Trophoblast cell (in vitro differentiated cells and primary cell): ENCODE data around the gene SRSF3.

ENCODE experiments used
- DNase-seq, 2 donors: peaks; one replicate each; pipeline ENCODE4 v3.0.0-alpha.2; 2016
- H2AFZ ChIP-seq: 2 replicates; pipeline ENCODE4 v1.6.1; 2013; ENCODE audit warnings: low read length, moderate library complexity, mild to moderate bottlenecking; ENCODE audit not compliant: insufficient read depth, poor library complexity
- H2AK5ac ChIP-seq: 2 replicates; pipeline ENCODE4 v1.6.1; 2013; ENCODE audit warnings: mild to moderate bottlenecking, low read length
- H2BK120ac ChIP-seq: 2 replicates; pipeline ENCODE4 v1.6.1; 2013; ENCODE audit warnings: low read length, mild to moderate bottlenecking, moderate library complexity; ENCODE audit not compliant: insufficient read depth, poor library complexity
- H2BK12ac ChIP-seq: 2 replicates; pipeline ENCODE4 v1.6.1; 2013; ENCODE audit warnings: mild to moderate bottlenecking, low read length, moderate library complexity
- H2BK5ac ChIP-seq: 2 replicates; pipeline ENCODE4 v1.6.1; 2013; ENCODE audit warnings: low read length, low read depth, moderate library complexity, mild to moderate bottlenecking; ENCODE audit not compliant: poor library complexity
- H3K14ac ChIP-seq: 2 replicates; pipeline ENCODE4 v1.6.1; 2013; ENCODE audit warnings: mild to moderate bottlenecking, low read length
- H3K18ac ChIP-seq: 2 replicates; pipeline ENCODE4 v1.6.1; 2013; ENCODE audit warnings: mild to moderate bottlenecking, low read length
- H3K23ac ChIP-seq: 2 replicates; pipeline ENCODE4 v1.6.1; 2013; ENCODE audit warnings: low read length
- H3K27ac ChIP-seq: 2 replicates; pipeline ENCODE4 v1.5.1; 2013; ENCODE audit warnings: low read depth, mild to moderate bottlenecking, inconsistent platforms, low read length, moderate library complexity
- H3K27me3 ChIP-seq: 2 replicates; pipeline ENCODE4 v1.6.1; 2013; ENCODE audit warnings: inconsistent platforms, mild to moderate bottlenecking, low read length, moderate library complexity; ENCODE audit not compliant: insufficient read depth
- H3K36me3 ChIP-seq, 2 experiments: 1 replicate in 1 of 2; 2 replicates in 1 of 2; pipeline ENCODE4 v1.6.1; 2013; ENCODE audit warnings: low read length in 2 of 2, mild to moderate bottlenecking in 2 of 2, moderate library complexity in 1 of 2; ENCODE audit not compliant: insufficient read depth in 2 of 2, control insufficient read depth in 1 of 2
- H3K4ac ChIP-seq: 2 replicates; pipeline ENCODE4 v1.6.1; 2013; ENCODE audit warnings: low read depth, mild to moderate bottlenecking, low read length, moderate library complexity
- H3K4me1 ChIP-seq, 2 experiments: 1 replicate in 1 of 2; 2 replicates in 1 of 2; pipeline ENCODE4 v1.6.1; 2013; ENCODE audit warnings: low read length in 2 of 2, mild to moderate bottlenecking in 2 of 2, moderate library complexity in 1 of 2; ENCODE audit not compliant: insufficient read depth in 2 of 2, control insufficient read depth in 1 of 2
- H3K4me2 ChIP-seq: 2 replicates; pipeline ENCODE4 v1.6.1; 2013; ENCODE audit warnings: inconsistent platforms, mild to moderate bottlenecking, low read length, moderate library complexity
- H3K4me3 ChIP-seq: 2 replicates; pipeline ENCODE4 v1.5.1; 2013; ENCODE audit warnings: mild to moderate bottlenecking, low read depth, low read length, inconsistent platforms
- H3K79me1 ChIP-seq: one replicate; pipeline ENCODE4 v1.6.1; 2013; ENCODE audit warnings: low read length
- H3K79me2 ChIP-seq: 2 replicates; pipeline ENCODE4 v1.6.1; 2013; ENCODE audit warnings: low read length, mild to moderate bottlenecking; ENCODE audit not compliant: control insufficient read depth, insufficient read depth, poor library complexity
- H3K9ac ChIP-seq: 2 replicates; pipeline ENCODE4 v1.6.1; 2013; ENCODE audit warnings: mild to moderate bottlenecking, low read length
- H3K9me3 ChIP-seq: 2 replicates; pipeline ENCODE4 v1.6.1; 2013; ENCODE audit warnings: low read depth, mild to moderate bottlenecking, control low read depth, inconsistent platforms, low read length; ENCODE audit not compliant: insufficient read depth
- H4K12ac ChIP-seq: 2 replicates; pipeline ENCODE4 v1.6.1; 2013; ENCODE audit warnings: low read depth, mild to moderate bottlenecking, low read length, moderate library complexity
- H4K8ac ChIP-seq: 2 replicates; pipeline ENCODE4 v1.6.1; 2013; ENCODE audit warnings: low read depth, mild to moderate bottlenecking, low read length, moderate library complexity
- H4K91ac ChIP-seq: one replicate; pipeline ENCODE4 v1.6.1; 2013; ENCODE audit warnings: low read depth, mild to moderate bottlenecking, low read length, moderate library complexity
- WGBS: extraction: QIAGEN DNeasy Blood & Tissue Kit; methylation state at CpG from one replicate; pipeline ENCODE4 v1.1.7; 2013; ENCODE audit warnings: missing lambda C conversion rate; ENCODE audit not compliant: insufficient read length, insufficient coverage; ENCODE audit errors: extremely low coverage; 5-methylcytosine and 5-hydroxymethylcytosine counted together

SRSF3 gene

GRCh38 chr6:36624461-36625157, 30.4 kb downstream of the SRSF3 start:
- Histone ChIP-seq H3K4me3 (no peak overlapping the region), H3K23ac (no peak overlapping the region), H2BK12ac (no peak overlapping the region), H3K79me2 (no peaks in the 10 kb centered on the region), H2AFZ (no peak overlapping the region), H3K79me1 (no peaks in the 10 kb centered on the region), H3K9me3 (no peaks in the 10 kb centered on the region), H3K27me3 (no peaks in the 10 kb centered on the region), H2AK5ac (no peak overlapping the region), H3K4me1 (no peaks in the 10 kb centered on the region), H3K14ac (no peak overlapping the region), H4K8ac (no peak overlapping the region), H3K27ac (no peak overlapping the region), H3K18ac (no peak overlapping the region), H3K9ac (no peak overlapping the region), H2BK120ac (no peak overlapping the region), H3K36me3 (no peaks in the 10 kb centered on the region), H4K12ac (no peak overlapping the region), H3K4me2 (no peak overlapping the region), H2BK5ac (no peak overlapping the region), H3K4ac (no peak overlapping the region), H4K91ac (no peak overlapping the region)
- DNase-seq, result no peak
- no CpG with 5 or more reads among the region's 11 CpGs for WGBS

DNA sequence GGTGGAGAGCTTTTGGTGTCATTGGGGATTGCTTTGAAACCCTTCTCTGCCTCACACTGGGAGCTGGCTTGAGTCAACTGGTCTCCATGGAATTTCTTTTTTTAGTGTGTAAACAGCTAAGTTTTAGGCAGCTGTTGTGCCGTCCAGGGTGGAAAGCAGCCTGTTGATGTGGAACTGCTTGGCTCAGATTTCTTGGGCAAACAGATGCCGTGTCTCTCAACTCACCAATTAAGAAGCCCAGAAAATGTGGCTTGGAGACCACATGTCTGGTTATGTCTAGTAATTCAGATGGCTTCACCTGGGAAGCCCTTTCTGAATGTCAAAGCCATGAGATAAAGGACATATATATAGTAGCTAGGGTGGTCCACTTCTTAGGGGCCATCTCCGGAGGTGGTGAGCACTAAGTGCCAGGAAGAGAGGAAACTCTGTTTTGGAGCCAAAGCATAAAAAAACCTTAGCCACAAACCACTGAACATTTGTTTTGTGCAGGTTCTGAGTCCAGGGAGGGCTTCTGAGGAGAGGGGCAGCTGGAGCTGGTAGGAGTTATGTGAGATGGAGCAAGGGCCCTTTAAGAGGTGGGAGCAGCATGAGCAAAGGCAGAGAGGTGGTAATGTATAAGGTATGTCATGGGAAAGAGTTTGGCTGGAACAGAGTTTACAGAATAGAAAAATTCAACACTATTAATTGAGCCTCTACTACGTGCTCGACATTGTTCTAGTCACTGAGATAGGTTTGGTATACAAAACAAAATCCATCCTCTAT, 31.2 kb downstream of the SRSF3 start:
- Histone ChIP-seq H4K91ac (no peak overlapping the region), H3K18ac (no peak overlapping the region), H3K9me3 (no peaks in the 10 kb centered on the region), H3K27me3 (no peaks in the 10 kb centered on the region), H3K4me2 (no peak overlapping the region), H3K79me1 (no peaks in the 10 kb centered on the region), H3K23ac (no peak overlapping the region), H3K27ac (no peak overlapping the region), H2AFZ (no peak overlapping the region), H2BK5ac (no peak overlapping the region), H2AK5ac (no peak overlapping the region), H3K79me2 (no peaks in the 10 kb centered on the region), H2BK12ac (no peak overlapping the region), H2BK120ac (no peak overlapping the region), H3K4me3 (no peak overlapping the region), H3K36me3 (no peaks in the 10 kb centered on the region), H4K8ac (no peak overlapping the region), H3K4me1 (no peaks in the 10 kb centered on the region), H4K12ac (no peak overlapping the region), H3K4ac (no peak overlapping the region), H3K9ac (no peak overlapping the region), H3K14ac (no peak overlapping the region)
- WGBS, result no CpG with 5 or more reads among the region's 5 CpGs
- DNase-seq, result no peak

DNA sequence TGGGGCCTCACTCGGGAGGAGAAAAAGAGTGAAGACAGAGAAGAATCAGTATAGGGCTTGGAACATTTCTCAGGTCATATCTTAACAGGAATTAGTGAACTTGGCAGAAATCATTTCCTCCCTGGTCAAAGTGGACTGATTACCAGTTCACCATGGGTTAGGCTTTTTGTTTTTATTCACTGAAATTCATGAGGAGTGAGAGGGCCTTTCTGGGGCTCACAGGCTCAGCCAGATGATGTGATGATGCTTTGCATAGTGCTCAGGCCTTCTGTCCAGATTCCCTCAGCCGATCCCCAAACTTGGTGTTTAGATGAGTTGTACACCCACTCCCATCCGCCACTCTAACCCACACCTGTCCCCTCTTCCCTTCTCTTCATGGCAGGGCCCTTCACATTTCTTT, 32.5 kb downstream of the SRSF3 start:
- Histone ChIP-seq H4K91ac (no peak overlapping the region), H3K79me2 (no peaks in the 10 kb centered on the region), H2BK120ac (no peak overlapping the region), H3K9ac (no peak overlapping the region), H2AK5ac (no peak overlapping the region), H4K8ac (no peak overlapping the region), H2BK12ac (no peak overlapping the region), H3K79me1 (no peaks in the 10 kb centered on the region), H2BK5ac (no peak overlapping the region), H2AFZ (no peak overlapping the region), H3K4me1 (no peaks in the 10 kb centered on the region), H3K14ac (no peak overlapping the region), H3K18ac (no peak overlapping the region), H3K36me3 (no peaks in the 10 kb centered on the region), H4K12ac (no peak overlapping the region), H3K4me3 (no peak overlapping the region), H3K9me3 (no peaks in the 10 kb centered on the region), H3K4me2 (no peak overlapping the region), H3K4ac (no peak overlapping the region), H3K27me3 (no peaks in the 10 kb centered on the region), H3K27ac (no peak overlapping the region), H3K23ac (no peak overlapping the region)
- DNase-seq, result no peak
- WGBS, result no CpG with 5 or more reads among the region's 3 CpGs

- no peak overlapping the region for H3K4me3 ChIP-seq
- H3K9ac ChIP-seq, result no peak overlapping the region
- H3K4me2 ChIP-seq, result no peak overlapping the region
- H2BK12ac ChIP-seq, result no peak overlapping the region
- no peak overlapping the region for H3K4ac ChIP-seq
- H3K27me3 ChIP-seq, result no peaks in the 10 kb centered on the region
- H3K9me3 ChIP-seq, result no peaks in the 10 kb centered on the region
- H3K79me1 ChIP-seq, result no peaks in the 10 kb centered on the region
- no peak overlapping the region for H3K18ac ChIP-seq
- H2BK120ac ChIP-seq, result no peak overlapping the region
- no peak overlapping the region for H3K23ac ChIP-seq
- H2AFZ ChIP-seq, result no peak overlapping the region
- WGBS, result no CpG with 5 or more reads among the region's 5 CpGs
- no peak overlapping the region for H3K27ac ChIP-seq
- no peak for DNase-seq
- no peak overlapping the region for H3K14ac ChIP-seq
- no peak overlapping the region for H4K12ac ChIP-seq
- H4K91ac ChIP-seq, result no peak overlapping the region
- no peaks in the 10 kb centered on the region for H3K36me3 ChIP-seq
- no peaks in the 10 kb centered on the region for H3K79me2 ChIP-seq
- no peak overlapping the region for H2BK5ac ChIP-seq
- no peaks in the 10 kb centered on the region for H3K4me1 ChIP-seq
- H4K8ac ChIP-seq, result no peak overlapping the region
- H2AK5ac ChIP-seq, result no peak overlapping the region
Measured at GRCh38 chr6:36627141-36627540, 33.0 kb downstream of the SRSF3 start.
